ELR (cell line): Measurements from ENCODE around the gene KRT7.
A peak's percentile ranks its signal among the peaks of the same experiment; 100 is the strongest.
"Not testable (repeated sequence)": the region's sequence is repeated elsewhere in the genome, so short reads cannot be mapped to it uniquely, and the experiment has no call there.

Experiments
- DNase-seq: peaks from one replicate; pipeline ENCODE4 v3.0.0-alpha.2; 2015; ENCODE audit warnings: low read depth

Gene KRT7

GRCh38 chr12:52255926-52256583, 23.0 kb downstream of the KRT7 start:
- DNase-seq: no peak

DNA sequence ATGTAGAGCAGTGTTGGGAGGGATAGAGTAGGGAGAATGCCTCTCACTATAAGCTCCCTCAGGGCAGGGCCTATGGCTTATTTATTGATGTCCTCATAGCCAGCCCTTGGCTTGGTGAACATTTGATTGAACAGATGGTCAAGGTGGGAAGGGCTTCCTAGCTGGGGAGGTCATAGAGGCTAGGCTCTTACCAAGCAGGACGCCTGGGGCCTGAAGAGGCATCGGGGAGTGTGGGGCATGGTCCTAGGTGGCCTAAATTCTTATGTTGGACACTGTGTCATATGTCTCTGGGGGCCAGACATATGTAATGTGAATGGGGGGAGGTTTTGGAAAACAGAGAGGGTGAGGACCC, 23.5 kb downstream of the KRT7 start:
- DNase-seq: no peak

GRCh38 chr12:52257074-52257551, 24.1 kb downstream of the KRT7 start:
- DNase-seq: no peak

DNA sequence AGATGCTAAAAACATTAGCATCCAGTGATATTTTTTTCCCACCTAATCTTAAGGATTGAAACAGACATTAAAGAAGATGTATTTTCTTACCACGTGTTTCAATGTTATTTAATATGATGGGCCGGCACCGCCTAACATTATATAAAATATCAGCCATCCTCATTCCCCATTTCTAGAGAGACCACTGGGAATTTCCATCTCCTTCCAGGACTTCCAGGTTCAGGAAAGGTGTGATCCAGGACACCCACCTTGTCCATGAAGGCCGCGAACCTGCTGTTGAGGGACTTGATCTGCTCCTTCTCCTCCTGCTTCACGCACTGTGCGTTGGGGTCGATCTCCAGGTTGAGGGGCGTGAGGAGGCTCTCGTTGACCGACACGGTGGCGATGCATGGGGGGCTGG, 24.9 kb downstream of the KRT7 start:
- DNase-seq: not testable (repeated sequence)

DNA sequence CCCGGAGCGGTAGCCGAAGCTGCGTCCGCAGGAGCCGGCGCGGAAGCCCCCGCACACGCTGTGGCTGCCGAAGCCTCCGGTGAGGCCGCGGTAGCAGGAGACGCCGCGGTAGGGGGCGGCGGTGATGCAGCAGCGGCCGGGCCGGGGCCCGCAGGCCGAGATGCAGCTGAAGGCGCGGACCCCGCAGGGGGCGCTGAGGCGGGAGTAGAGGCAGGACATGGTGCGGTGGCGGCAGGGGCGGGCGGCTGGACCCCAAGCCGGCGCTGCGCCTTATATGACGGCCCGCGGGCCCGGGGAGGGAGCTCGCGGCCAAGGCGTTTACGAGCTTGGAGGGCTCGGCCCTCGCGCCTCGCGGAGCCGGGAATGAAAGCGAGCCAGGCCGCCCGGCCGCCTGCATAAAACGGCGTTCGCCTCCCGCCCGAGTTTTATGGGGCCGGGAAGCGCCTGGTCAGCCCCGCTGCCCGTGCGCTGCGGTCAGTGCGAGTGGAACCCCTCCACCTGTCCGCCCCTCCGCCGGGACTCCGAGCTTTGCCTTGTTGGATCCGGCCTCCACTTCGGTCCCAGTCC, 25.4 kb downstream of the KRT7 start:
- no peak for DNase-seq

GRCh38 chr12:52259657-52260243, 26.7 kb downstream of the KRT7 start:
- DNase-seq: peak; percentile 28

- no peak for DNase-seq
These were observed 27.5 kb downstream of the KRT7 start for GRCh38 chr12:52260361-52261207.

DNA sequence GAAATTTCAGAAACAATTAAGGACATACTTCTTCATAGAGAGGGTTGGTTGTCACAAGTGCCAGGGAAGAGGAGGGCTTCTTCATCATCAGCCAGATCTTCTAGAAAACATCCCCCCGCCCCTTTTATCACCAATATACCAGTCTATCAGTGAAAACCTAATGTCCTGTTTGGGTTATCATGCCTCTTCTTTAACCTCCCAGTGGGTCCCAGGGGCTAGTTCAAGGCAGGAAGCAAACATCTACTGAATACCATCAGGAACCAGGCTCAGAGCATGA, 28.1 kb downstream of the KRT7 start:
- no peak for DNase-seq

DNA sequence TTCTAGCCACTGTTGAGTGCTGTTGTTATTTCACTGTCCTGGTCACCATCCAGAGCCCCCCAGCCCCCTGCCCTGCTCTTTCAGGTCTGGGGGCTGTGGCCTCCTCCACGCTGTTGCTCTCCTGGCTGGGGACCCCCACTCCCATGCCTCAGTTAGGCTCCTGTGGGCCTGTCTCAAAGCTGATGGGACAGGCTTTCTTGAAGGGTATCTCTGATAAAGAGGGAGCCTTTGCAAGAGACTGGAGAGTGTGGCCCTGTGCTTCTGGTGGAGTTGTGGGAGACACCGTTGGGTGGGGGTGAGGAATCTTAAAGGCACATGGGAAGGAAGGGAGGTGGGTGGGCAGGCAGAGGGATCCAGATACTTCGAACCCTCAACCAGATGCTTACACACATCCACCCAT, 29.2 kb downstream of the KRT7 start:
- DNase-seq: no peak

DNA sequence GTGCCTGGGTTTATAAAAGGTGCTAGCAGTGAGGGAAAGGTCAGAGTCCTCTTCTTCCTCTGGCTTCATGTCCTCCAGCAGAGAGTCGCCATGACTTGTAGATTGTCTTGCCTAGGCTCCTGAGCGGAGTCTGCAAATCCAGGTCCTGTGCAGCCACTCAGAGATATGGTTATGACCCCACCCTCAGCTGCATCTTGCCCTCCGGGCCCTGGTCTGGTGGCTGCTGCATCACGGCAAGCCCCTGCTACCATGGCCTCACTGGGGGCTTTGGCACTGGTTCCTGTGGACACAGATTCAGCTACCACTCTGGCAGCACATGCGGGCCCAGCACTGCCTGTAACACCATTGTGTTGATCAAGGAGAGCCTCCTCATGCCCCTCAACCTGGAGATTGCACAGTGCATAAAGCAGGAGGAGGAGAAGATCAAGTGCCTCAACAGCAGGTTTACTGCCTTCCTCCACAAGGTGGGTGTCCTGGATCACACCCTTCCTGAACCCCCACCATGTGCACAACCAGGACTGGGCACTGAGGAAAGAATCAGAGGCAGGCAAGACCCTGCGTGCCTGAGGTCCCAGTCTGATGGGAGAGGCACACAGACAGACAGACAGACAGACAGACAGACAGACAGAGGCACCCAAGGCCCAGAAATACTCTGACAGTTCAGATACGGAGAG, 30.9 kb downstream of the KRT7 start:
- no peak for DNase-seq

DNA sequence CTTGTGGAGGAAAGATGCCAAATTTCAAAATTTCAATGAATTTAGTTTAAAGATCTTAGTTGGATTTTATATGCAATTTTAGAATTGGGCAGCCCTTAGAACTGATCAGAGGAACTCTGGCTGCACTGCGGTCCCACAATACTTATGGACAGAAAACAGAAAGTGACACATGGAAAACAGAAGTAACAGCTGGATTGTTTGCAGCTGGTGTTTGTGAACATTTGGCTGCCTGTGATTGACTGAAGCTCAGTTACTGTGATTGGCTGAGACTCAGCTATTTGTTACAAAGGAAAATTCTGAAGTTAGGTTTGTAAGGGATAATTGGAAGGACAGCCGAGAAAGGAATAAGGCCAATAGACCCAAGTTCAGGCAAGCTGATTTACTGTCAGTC, 31.4 kb downstream of the KRT7 start:
- no peak for DNase-seq

DNA sequence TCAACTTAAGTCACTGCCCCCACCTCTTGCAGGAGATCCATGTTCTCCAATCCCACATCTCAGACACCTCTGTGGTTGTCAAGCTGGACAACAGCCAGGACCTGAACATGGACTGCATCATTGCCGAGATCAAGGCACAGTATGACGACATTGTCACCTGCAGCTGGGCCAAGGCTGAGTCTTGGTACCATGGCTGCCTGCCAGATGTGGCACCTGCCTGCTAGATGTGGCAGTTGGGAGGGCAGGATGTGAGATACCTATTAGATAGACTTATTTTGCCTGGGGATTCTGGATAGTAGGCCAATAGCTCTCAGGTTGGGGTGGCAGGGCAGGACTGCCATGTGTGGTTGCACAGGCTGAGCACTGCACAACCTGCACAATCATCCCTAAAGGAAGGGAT, 33.5 kb downstream of the KRT7 start:
- no peak for DNase-seq

DNA sequence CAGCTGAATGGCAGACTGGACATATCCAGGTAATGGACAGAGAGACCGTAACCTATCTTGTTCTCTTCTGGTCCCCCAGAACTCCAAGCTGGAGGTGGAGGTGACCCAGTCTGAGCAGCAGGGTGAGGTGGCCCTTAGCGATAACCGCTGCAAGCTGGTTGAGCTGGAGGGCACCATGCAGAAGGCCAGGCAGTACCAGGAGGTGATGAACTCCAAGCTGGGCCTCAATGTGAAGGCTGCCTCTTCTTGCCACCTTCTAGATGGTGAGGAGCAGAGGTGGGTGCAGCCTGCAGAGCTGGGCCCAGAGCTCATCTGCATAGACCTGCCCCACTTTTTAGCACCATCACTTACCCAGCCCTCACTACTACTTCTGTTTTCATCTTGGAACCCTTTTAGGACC, 34.2 kb downstream of the KRT7 start:
- no peak for DNase-seq

- DNase-seq: no peak
These were observed 34.7 kb downstream of the KRT7 start for GRCh38 chr12:52267699-52268098.

DNA sequence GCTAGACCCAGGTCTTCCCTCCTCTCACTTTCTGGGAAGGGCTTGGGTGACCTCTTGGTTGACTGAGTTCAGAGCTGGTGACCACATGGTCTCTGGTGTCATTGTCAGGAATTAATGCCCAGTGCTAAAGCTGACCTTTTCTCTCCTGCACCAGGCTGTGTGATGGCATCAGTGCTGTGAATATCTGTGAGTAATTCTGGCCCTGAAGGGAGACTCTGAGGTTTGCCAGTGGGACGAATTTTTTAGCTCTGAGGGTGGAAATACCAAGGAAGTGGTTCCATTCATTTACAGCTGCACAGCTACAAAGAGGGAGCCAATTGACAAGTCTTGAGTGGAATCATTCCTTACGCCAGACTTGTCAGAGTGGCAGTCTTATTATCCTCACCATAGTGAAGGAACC, 35.2 kb downstream of the KRT7 start:
- peak; percentile 58 for DNase-seq

- DNase-seq: no peak
These were observed 37.6 kb downstream of the KRT7 start for GRCh38 chr12:52270541-52271070.

DNA sequence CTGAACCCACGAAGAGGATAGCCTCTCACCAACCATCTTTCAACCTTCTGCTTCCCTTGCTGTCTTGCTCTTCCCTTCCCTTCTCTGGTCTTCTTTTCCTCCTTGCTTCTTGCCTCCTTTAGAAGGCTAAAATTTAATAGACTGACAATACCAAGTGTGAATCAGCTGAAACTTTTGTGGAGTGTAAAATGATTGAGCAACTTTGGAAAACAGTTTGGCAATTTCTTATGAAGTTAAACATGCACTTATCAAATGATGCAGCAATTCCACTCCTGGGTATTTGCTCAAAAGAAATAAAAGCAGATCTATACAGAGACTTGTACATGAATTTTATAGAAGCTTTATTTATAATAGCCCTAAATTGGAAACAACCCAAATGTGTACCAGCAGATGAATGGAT, 38.1 kb downstream of the KRT7 start:
- no peak for DNase-seq

- DNase-seq: no peak
These were observed 41.6 kb downstream of the KRT7 start, which contains the start of gene KRT86 for GRCh38 chr12:52274521-52275120. KRT86 (plus strand) TSS chr12:52274645; CDS start chr12:52301917, 27,272 bp downstream.

DNA sequence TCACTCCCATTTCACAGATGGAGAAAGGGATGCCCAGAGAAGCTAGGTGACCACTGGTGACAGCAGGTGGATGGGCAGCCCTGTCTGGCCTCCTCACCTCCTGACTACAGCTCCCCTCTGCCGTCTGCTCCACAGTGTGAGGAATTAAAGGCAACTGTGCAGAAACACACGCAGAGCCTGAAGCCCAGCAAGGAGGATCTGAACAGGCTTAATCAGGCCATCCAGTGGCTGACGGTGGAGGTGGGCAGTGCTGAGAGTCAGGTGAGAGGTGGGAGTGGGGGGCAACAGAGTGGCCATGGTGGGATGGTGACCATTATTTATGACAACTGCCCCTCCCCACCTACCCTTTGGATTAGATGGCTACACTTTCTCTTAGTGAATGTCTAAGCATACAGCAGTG, 42.6 kb downstream of the KRT7 start:
- DNase-seq: no peak

DNA sequence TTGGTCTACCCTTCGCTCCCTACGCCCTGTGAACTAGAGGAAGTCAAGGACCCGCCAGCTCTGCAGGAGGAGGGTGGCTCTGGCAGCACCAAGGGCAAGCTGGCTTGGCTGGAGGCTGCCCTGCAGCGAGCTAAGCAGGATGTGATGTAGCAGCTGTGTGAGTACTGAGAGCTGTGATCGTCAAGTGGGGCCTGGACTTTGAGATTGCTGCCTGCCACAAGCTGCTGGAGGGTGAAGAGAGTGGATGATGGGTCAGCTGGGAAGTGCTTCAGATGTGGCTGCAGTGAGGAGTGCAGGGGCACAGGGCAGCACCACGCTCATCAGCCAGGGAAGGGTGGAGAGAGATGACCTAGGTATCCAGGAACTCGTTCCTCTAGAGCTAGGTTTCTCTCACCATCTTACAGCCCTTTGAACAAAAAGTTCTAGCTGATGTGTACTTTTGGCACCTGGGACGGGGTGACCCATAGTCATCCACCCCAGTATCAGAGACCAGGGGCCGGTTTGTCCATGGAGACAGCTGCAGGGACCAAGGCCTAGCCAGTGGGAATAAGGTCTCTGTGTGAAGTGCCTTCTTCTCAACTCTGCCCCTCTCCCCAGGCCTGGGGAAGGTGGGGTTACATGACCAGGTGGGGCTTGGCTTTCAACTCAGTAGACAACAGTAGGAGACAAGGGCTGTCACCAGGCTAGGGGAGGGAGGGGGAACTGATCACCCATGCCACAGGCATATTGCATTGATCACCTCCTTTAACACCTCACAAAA, 44.6 kb downstream of the KRT7 start:
- no peak for DNase-seq
